Muscle layer of duodenum (tissue), 2 donors: ENCODE measurements around the gene IFITM10.

Experiments
- H3K27ac ChIP-seq: one replicate; pipeline ENCODE4 v1.7.0; 2013; ENCODE audit warnings: mild to moderate bottlenecking, low read length
- H3K27me3 ChIP-seq: one replicate; pipeline ENCODE4 v1.7.0; 2013; ENCODE audit warnings: low read depth, mild to moderate bottlenecking, control low read depth, low read length
- H3K36me3 ChIP-seq, 2 donors: one replicate each; pipeline ENCODE4 v1.7.0; 2013; ENCODE audit warnings: low read length in 2 of 2, control low read depth in 1 of 2, mild to moderate bottlenecking in 1 of 2; ENCODE audit not compliant: insufficient read depth in 2 of 2, control insufficient read depth in 1 of 2
- H3K4me1 ChIP-seq, 2 donors: one replicate each; pipeline ENCODE4 v1.7.0; 2013; ENCODE audit warnings: low read length in 2 of 2, mild to moderate bottlenecking in 2 of 2, control low read depth in 1 of 2, moderate library complexity in 1 of 2; ENCODE audit not compliant: insufficient read depth in 2 of 2, control insufficient read depth in 1 of 2
- H3K4me3 ChIP-seq, 2 donors: one replicate each; pipeline ENCODE4 v1.7.0; 2013; ENCODE audit warnings: low read length in 2 of 2, low read depth in 1 of 2, mild to moderate bottlenecking in 1 of 2
- H3K9me3 ChIP-seq, 2 donors: one replicate each; pipeline ENCODE4 v1.7.0; 2013; ENCODE audit warnings: low read length in 2 of 2, control low read depth in 1 of 2, mild to moderate bottlenecking in 1 of 2; ENCODE audit not compliant: control insufficient read depth in 1 of 2
- donor health status: healthy.

IFITM10 gene

GRCh38 chr11:1746956-1747752 lies 3.2 kb downstream of the IFITM10 start:
- H3K4me3 ChIP-seq: no peak overlapping the region
- no peaks in the 10 kb centered on the region for H3K9me3 ChIP-seq
- H3K36me3 ChIP-seq: no peaks in the 10 kb centered on the region
- peaks cover 0 to 25% of the 10 kb centered on the region in 2 donors for H3K4me1 ChIP-seq
- H3K27ac ChIP-seq: no peak overlapping the region
- H3K27me3 ChIP-seq: peaks cover 8% of the 10 kb centered on the region

DNA sequence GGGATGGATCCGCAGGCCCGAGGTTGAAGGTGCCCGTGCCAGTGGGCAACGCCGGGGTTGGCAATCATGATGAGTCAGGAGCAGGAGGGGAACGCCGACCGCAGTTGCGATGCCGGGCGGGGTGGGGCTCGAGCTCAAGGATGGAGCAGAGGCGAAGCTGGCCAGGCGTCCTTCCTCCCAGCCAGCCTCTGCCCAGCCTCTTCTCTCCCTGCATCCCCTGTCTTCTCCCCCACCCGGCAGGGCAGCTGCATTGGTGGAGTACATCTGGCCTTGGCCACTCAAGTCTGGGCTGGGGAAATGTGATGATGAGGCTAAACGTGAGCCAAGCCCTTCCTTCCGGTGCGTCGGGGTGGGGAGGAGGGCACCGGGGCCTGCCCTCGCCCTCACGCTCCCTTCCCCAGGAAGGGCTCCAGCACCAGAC lies 3.9 kb downstream of the IFITM10 start:
- Histone ChIP-seq H3K4me3 (no peak overlapping the region), H3K36me3 (no peaks in the 10 kb centered on the region), H3K27ac (no peak overlapping the region), H3K9me3 (no peaks in the 10 kb centered on the region), H3K4me1 (peaks cover 0 to 25% of the 10 kb centered on the region in 2 donors), H3K27me3 (peaks cover 8% of the 10 kb centered on the region)

DNA sequence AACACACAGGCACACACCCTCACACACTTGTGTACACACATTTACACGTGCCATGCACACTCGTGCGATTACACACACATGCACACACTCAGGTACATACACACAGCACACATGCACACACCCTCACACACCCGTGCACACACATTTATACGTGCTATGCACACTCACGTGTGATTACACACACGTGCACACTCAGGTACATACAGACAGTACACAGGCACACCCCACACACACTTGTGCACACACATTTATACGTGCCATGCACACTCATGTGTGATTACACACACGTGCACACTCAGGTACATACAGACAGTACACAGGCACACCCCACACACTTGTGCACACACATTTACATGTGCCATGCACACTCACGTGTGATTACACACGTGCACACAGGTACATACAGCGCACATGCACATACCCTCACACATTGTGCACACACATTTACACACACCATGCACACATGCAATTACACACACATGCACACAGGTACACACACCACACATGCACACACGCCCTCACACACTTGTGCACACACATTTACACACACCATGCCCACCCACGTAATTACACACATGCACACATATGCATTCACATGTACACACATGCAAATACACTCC lies 4.6 kb downstream of the IFITM10 start:
- H3K27me3 ChIP-seq: peaks cover 8% of the 10 kb centered on the region
- H3K4me3 ChIP-seq: no peak overlapping the region
- no peak overlapping the region for H3K27ac ChIP-seq

GRCh38 chr11:1744891-1745700 lies 5.3 kb downstream of the IFITM10 start:
- Histone ChIP-seq H3K4me1 (peaks cover 0 to 19% of the 10 kb centered on the region in 2 donors), H3K27me3 (peaks cover 8% of the 10 kb centered on the region), H3K4me3 (no peak overlapping the region), H3K27ac (no peak overlapping the region), H3K9me3 (no peaks in the 10 kb centered on the region), H3K36me3 (no peaks in the 10 kb centered on the region)

More for the DNA sequence above, 4.6 kb downstream of the IFITM10 start:
- H3K4me1 ChIP-seq: peaks cover 0 to 25% of the 10 kb centered on the region in 2 donors
- H3K9me3 ChIP-seq: no peaks in the 10 kb centered on the region
- no peaks in the 10 kb centered on the region for H3K36me3 ChIP-seq

DNA sequence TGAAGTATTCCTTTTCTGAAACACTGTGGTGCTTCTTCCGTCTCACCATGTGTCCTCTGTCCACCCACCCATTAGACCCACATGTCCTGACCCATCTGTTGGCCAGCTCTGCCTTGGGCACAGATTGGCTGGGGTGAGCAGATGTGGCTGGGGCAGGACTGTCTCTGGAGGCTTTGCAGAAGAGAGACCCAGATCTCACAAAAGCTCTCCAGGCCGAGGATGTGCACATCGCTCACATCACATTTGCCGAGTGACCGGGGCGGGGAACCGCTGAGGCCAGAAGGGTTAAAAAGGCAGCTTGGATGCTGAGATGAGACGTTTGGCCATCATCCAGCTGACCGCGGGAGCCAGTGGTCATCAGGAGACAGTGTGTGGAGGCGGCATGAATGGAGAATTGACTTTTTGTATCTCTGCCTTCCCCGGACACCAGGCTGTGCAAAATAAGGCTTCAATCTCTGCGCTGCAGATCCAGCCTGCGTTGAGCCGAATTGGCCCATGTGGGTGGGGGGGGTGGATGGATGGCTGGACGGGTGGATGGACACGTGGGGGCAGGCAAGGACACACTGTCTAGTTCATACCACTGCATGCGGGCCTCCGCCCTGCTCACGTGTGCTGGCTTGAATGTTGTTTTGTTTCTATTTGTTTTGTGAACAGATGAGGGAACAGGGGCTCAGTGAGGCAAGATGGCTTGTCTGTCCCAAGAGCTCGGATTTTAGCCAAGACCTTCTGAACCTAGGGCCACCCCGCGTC lies 6.1 kb downstream of the IFITM10 start:
- Histone ChIP-seq H3K9me3 (no peaks in the 10 kb centered on the region), H3K4me3 (no peak overlapping the region), H3K27ac (no peak overlapping the region), H3K27me3 (peaks cover 3% of the 10 kb centered on the region), H3K36me3 (no peaks in the 10 kb centered on the region), H3K4me1 (peaks cover 0 to 12% of the 10 kb centered on the region in 2 donors)

- H3K4me1 ChIP-seq: peaks cover 0 to 5% of the 10 kb centered on the region in 2 donors
- H3K27me3 ChIP-seq: peaks cover 3% of the 10 kb centered on the region
- H3K27ac ChIP-seq: no peak overlapping the region
- no peaks in the 10 kb centered on the region for H3K9me3 ChIP-seq
- no peak overlapping the region for H3K4me3 ChIP-seq
- H3K36me3 ChIP-seq: no peaks in the 10 kb centered on the region
These were observed 6.7 kb downstream of the IFITM10 start for GRCh38 chr11:1743585-1744136.

DNA sequence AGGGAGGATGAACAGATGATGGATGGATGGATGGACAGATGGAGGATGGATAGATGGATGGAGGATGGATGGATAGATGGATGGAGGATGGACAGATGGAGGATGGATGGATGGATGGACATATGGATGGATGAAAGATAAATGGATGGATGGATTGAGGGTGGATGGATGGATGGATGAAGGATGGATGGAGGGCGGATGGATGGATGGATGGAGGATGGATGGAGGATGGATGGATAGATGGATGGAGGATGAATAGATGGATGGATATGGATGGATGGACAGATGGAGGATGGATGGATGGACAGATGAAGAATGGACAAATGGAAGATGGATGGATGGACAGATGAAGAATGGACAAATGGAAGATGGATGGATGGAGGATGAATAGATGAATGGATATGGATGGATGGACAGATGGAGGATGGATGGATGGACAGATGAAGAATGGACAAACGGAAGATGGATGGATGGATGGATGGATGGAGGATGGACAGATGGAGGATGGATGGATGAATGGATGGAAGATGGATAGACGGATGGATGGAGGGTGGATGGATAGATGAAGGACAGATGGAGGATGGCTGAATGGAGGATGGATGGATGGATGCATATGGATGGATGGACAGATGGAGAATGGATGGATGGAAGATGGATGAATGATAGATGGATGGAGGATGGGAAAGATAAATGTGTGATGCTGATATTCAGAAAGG lies 7.4 kb downstream of the IFITM10 start:
- H3K27ac ChIP-seq: no peak overlapping the region
- no peaks in the 10 kb centered on the region for H3K4me1 ChIP-seq
- no peaks in the 10 kb centered on the region for H3K36me3 ChIP-seq
- H3K27me3 ChIP-seq: no peaks in the 10 kb centered on the region
- no peaks in the 10 kb centered on the region for H3K9me3 ChIP-seq
- H3K4me3 ChIP-seq: no peak overlapping the region

DNA sequence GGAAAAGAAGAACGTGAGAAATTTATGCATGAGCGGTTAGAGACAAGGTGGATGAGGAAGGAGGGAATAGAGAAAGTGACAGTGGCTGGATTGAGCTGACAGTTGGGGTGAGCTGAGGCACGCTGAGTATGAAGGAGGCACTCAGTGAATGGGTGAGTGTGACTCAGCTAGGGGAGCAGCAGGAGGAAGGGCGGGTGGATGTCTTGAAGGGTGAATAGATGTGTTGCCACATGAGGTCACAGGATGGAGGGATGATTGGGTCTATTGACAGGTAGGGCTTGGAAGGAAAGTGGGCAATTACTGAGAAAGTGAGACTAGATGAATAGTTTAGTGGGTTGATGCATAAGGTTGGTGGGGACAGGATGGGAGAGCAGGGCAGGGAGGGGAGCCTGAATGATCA lies 8.0 kb downstream of the IFITM10 start:
- Histone ChIP-seq H3K27me3 (no peaks in the 10 kb centered on the region), H3K4me3 (no peak overlapping the region), H3K36me3 (no peaks in the 10 kb centered on the region), H3K9me3 (peaks cover under 1 to 2% of the 10 kb centered on the region in 2 donors), H3K27ac (no peak overlapping the region), H3K4me1 (no peaks in the 10 kb centered on the region)

- H3K27me3 ChIP-seq: no peaks in the 10 kb centered on the region
- H3K36me3 ChIP-seq: no peaks in the 10 kb centered on the region
- H3K4me3 ChIP-seq: no peak overlapping the region
These were observed 8.7 kb downstream of the IFITM10 start for GRCh38 chr11:1741741-1742140.

DNA sequence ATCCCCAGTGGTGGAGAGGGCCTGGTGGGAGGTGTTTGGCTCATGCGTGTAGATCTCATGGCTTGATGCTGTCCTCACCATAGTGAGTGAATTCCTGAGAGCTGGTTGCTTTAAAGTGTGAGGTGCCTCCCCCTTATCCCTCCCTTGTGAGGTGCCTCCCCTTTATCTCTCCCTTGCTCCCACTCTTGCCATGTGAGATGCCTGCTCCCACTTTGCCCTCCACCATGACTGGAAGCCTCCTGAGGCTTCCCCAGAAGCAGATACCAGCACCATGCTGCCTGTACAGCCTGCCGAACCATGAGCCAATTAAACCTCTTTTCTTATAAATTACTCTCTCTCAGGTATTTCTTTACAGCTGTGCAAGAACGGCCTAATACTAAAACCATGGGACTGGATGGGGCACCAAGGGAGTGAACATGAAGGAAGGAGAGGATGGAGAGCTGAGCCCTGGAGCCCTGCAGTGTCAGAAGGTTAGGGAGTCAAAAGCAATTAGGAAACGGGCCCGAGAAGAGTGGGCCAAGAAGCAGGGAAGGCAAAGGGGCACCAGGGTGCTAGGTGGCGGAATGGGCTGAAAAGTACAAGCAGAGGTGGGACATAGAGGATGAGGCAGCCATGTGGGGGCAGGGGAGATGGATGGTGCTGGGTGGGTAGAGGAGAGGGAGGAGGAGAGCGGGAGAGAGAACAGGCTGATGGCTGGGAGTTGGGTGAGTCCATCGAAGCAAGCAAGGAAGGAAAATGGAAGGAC lies 9.4 kb downstream of the IFITM10 start:
- Histone ChIP-seq H3K36me3 (no peaks in the 10 kb centered on the region), H3K27ac (no peak overlapping the region), H3K4me3 (no peak overlapping the region), H3K4me1 (no peaks in the 10 kb centered on the region), H3K27me3 (no peaks in the 10 kb centered on the region), H3K9me3 (peaks cover 4 to 15% of the 10 kb centered on the region in 2 donors)

More at GRCh38 chr11:1741741-1742140, 8.7 kb downstream of the IFITM10 start:
- Histone ChIP-seq H3K4me1 (no peaks in the 10 kb centered on the region), H3K27ac (no peak overlapping the region), H3K9me3 (peaks cover 4 to 7% of the 10 kb centered on the region in 2 donors)
